Colonic mucosa (tissue), 4 donors: ENCODE data around the gene MOXD1. TPM values are rescaled to one million over a fixed set of nuclear protein-coding genes. Genes with fewer than 3 reads are reported as not detected.
"Not testable (repeated sequence)": the region's sequence is repeated elsewhere in the genome, so short reads cannot be mapped to it uniquely, and the experiment has no call there.

ENCODE experiments used
- DNase-seq: peaks from one replicate; pipeline ENCODE4 v3.0.0-alpha.2; 2020
- H3K27ac ChIP-seq: fragments of 200-600 bp; one replicate; pipeline ENCODE4 v1.8.0; 2021
- H3K27me3 ChIP-seq: fragments of 200-600 bp; one replicate; pipeline ENCODE4 v1.8.0; 2021
- H3K36me3 ChIP-seq: fragments of 200-600 bp; one replicate; pipeline ENCODE4 v1.8.0; 2021
- H3K4me1 ChIP-seq: fragments of 200-600 bp; one replicate; pipeline ENCODE4 v1.8.0; 2021; ENCODE audit warnings: mild to moderate bottlenecking
- H3K4me3 ChIP-seq: fragments of 200-600 bp; one replicate; pipeline ENCODE4 v1.8.0; 2021
- H3K9ac ChIP-seq, 2 donors: one replicate each; pipeline ENCODE4 v1.7.0; 2013; ENCODE audit warnings: control low read depth in 2 of 2, low read depth in 2 of 2, low read length in 2 of 2
- H3K9me3 ChIP-seq: fragments of 200-600 bp; one replicate; pipeline ENCODE4 v1.8.0; 2021
- CTCF ChIP-seq: fragments of 200-600 bp; IDR thresholded peaks from one replicate; pipeline ENCODE4 v1.8.0; 2022; ENCODE audit warnings: antibody characterized with exemption, mild to moderate bottlenecking
- intact Hi-C: fragments of 100-400 bp; cut with DNase I; formaldehyde crosslinking; loops from one replicate; pipeline ENCODE4 v1.14.1; 2022
- total RNA-seq, 2 donors: library from RNA; stranded (reverse); fragmentation: NEBNext Ultra II Directional in 1 of 2; extraction: Animal tissue kit (Norgen Biotek cat#: 25700) in 1 of 2; gene quantifications; one replicate each; pipeline ENCODE4 v1.2.1, GENCODE V29; 2021
- donor health status: healthy.
- donor health status: DM: no; HTN: no; CAD: no.
- donor health status: DM: no; HTN: no; CAD: no.

MOXD1 gene
- total RNA-seq, 2 donors from 2014 or later = 2.3 to 5.6 TPM

- Histone ChIP-seq H3K4me1 (no peaks in the 10 kb centered on the region), H3K9ac (no peak overlapping the region), H3K4me3 (no peak overlapping the region), H3K27me3 (no peaks in the 10 kb centered on the region), H3K36me3 (no peaks in the 10 kb centered on the region), H3K9me3 (no peaks in the 10 kb centered on the region), H3K27ac (no peak overlapping the region)
- DNase-seq = no peak
- TF ChIP-seq CTCF = no peak
- intact Hi-C loops = no loop called here
Measured at GRCh38 chr6:132275066-132275970, 126.0 kb downstream of the MOXD1 start.

- no peaks in the 10 kb centered on the region for H3K27me3 ChIP-seq
- no peaks in the 10 kb centered on the region for H3K36me3 ChIP-seq
- no peak overlapping the region for H3K9ac ChIP-seq
- no peak overlapping the region for H3K4me3 ChIP-seq
- intact Hi-C loops = no loop called here
- no peak overlapping the region for H3K27ac ChIP-seq
- no peak for TF ChIP-seq CTCF
- H3K4me1 ChIP-seq = no peaks in the 10 kb centered on the region
- H3K9me3 ChIP-seq = no peaks in the 10 kb centered on the region
- DNase-seq = no peak
Measured at GRCh38 chr6:132272776-132273175, 128.5 kb downstream of the MOXD1 start.

- no peak overlapping the region for H3K4me3 ChIP-seq
- H3K27ac ChIP-seq = no peak overlapping the region
- DNase-seq = no peak
- TF ChIP-seq CTCF = no peak
- no peaks in the 10 kb centered on the region for H3K4me1 ChIP-seq
- no peaks in the 10 kb centered on the region for H3K36me3 ChIP-seq
- H3K9me3 ChIP-seq = no peaks in the 10 kb centered on the region
- H3K27me3 ChIP-seq = no peaks in the 10 kb centered on the region
- intact Hi-C loops = no loop called here
- H3K9ac ChIP-seq = no peak overlapping the region
Measured at GRCh38 chr6:132270726-132271402, 130.4 kb downstream of the MOXD1 start.

- H3K9ac ChIP-seq, DNase-seq, intact Hi-C loops: not testable (repeated sequence)
Measured at GRCh38 chr6:132268666-132269065, 132.6 kb downstream of the MOXD1 start.

GRCh38 chr6:132268209-132268608 lies 133.1 kb downstream of the MOXD1 start:
- Histone ChIP-seq H3K4me3 (no peak overlapping the region), H3K36me3 (no peaks in the 10 kb centered on the region), H3K27ac (no peak overlapping the region), H3K27me3 (no peaks in the 10 kb centered on the region), H3K9me3 (no peaks in the 10 kb centered on the region), H3K9ac (no peak overlapping the region), H3K4me1 (no peaks in the 10 kb centered on the region)
- TF ChIP-seq CTCF = no peak
- intact Hi-C loops = no loop called here
- DNase-seq = no peak

More at GRCh38 chr6:132268666-132269065, 132.6 kb downstream of the MOXD1 start:
- not testable (repeated sequence) for H3K9me3 ChIP-seq, H3K4me3 ChIP-seq, H3K4me1 ChIP-seq, H3K27me3 ChIP-seq, H3K27ac ChIP-seq, H3K36me3 ChIP-seq
